ENCODE results near the gene PMM2. TPM values are rescaled to one million over a fixed set of nuclear protein-coding genes. Genes with fewer than 3 reads are reported as not detected.

PMM2 gene
- total RNA-seq, 1 donor from 2014 or later = 51.8 TPM

DNA sequence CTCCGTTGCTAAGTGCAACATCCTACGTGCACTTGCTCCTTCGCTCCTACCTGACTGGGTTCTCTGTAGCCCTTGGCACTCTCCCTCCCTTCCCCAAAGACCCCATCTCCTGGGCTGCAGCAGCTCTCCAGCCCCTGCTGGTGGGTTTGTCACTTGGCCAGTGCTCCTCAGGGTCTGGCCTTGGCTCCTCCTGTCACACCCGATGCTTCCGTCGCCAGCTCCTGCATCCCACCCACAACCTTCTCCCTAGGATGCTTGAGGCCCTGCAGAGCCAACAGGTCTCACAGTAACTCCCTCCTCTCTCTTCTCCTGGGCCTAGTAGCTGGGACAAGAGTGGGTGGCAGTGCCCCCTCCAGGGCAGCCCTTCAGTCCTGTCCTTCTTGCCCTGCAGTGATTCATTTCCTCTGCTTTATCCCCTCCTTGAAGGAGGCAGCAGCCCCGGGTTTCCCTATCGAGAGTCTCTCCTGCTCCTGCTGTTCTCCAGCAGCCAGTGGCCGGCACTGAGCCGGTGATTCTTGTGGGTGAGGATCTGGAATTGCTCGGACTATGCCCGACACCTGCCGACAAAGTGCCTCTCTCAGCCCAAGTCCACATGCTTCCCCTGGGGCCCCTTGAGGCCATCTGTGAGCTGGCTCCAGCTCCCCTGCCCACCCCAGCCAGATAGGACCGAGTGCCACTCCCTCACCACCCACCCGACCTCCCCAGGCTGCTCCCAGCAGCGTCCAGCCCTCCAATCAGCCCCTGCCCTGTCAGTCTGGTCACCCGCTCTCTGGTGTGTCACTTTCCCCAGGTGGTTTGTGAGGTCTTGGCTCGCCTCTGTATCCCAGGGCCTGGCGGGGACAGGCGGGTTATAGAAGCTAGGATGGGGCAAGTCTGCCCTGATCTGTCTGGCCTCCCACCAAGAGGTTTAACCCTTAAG is 88.3 kb downstream of the PMM2 start:
- DNase-seq (ENCODE audit: low spot score) = no peak

- no peak for DNase-seq (ENCODE audit: low spot score)
Observed at GRCh38 chr16:8886593-8887430, 89.2 kb downstream of the PMM2 start.

GRCh38 chr16:8887431-8887765 is 89.8 kb downstream of the PMM2 start:
- DNase-seq (ENCODE audit: low spot score) = no peak

DNA sequence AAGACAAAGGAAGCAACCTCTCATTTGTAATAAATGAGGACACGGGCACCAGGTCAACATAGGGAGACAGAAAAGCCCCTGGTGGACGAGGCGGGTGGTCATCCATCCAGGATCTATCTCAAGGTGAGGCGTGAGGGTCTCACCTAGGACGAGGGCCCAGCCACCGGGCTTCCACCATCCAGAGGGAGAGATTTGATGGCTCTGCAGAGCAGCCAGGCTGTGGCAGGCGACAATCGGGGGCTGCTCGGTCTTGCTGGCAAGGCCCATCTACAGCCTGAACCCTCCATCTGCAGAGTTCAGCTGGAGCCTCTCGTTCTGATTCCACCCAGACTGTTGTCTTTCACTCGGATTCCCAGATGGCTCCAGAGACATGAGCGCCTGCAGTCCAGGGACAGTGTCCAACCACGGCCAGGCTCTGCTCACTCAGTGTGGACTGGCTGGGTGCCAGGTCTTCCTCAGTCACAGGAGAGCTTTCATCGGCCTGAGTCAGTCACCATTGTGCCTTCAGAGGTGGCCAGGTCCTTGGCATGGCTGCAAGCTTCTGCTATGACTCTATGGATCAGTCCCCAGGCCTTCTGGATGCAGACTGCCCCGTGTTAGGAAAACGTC is 90.4 kb downstream of the PMM2 start:
- DNase-seq (ENCODE audit: low spot score) = no peak

DNA sequence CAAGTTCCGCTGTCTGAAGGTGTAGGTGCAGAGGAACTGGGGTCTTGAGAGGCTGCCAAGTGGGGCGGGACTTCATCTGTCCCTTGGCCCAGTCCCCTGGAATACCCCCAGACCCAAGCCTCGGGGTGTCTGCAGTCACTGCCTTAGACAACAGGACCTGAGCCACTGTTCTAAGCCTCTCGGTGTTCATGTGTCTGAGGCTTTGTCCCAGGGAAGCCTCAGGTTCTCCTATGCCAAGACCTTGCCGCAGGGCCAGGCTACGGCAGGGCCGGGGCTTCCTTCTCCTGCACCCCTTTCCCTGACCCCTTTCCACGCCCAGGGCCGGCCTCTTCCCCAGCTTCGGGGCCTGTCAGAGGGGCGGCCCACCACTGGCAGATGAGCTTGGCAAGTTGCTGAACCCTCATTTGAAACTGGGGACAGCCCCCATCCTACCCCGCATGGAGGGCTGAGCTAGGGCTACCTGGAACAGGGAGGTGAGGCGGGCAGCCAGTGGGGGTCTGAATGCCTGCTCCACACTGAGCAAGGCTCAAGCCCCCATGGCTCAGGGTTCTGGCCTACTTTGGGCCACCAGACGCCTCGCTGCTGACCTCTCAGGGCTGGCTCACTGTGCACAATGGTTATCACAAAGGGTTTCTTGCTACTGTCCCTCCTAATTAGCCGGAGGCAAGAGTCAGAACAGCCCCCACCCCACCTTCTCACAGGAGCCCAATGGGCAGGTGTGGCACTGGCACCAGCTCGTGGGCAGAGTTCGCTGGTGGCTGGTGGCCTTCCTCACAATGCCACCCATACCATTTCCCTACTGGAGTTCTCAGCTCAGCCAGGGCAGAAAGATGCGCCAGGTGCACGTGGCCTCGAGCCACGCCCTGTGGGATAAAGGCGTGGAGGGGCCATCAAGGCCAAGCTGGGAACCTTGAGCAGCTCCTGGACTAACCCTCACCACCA is 91.6 kb downstream of the PMM2 start:
- DNase-seq (ENCODE audit: low spot score) = no peak

GRCh38 chr16:8889893-8890548 is 92.4 kb downstream of the PMM2 start:
- no peak for DNase-seq (ENCODE audit: low spot score)

- no peak for DNase-seq (ENCODE audit: low spot score)
Observed at GRCh38 chr16:8890549-8890921, 92.9 kb downstream of the PMM2 start.

GRCh38 chr16:8892101-8892575 is 94.5 kb downstream of the PMM2 start:
- no peak for DNase-seq (ENCODE audit: low spot score)

GRCh38 chr16:8893426-8893825 is 95.8 kb downstream of the PMM2 start:
- DNase-seq (ENCODE audit: low spot score) = no peak

- DNase-seq (ENCODE audit: low spot score) = no peak
Observed at GRCh38 chr16:8893976-8894690, 96.5 kb downstream of the PMM2 start.

DNA sequence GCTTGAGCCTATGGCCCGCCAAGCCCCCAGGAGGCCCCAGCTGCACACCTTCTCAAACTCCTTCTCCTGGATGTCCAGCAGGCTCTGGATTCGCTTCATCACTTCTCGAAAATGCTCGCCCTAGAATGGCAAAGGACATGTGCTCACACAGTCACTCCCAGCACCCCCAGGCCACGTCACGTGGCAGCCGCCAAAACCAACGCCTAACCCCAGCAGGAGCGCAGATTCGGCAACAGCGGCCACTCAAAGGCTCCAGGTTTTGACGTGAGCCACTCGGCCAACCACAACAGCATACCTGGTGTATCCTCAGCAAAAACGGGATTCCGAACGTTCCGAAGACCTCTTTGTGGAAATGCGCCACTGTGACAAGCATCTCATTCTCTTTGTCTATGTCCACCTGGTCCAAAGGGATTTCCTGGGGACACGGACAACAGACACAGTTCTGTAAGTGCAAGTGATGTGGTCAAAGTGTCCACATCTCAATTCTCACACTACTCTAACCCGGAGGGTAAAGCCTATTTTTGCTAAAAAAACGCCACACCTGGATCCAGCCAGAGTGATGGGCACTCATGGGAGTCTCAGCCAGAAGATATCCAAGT is 97.2 kb downstream of the PMM2 start:
- no peak for DNase-seq (ENCODE audit: low spot score)

- DNase-seq (ENCODE audit: low spot score) = no peak
Observed at GRCh38 chr16:8898660-8899318, 101.2 kb downstream of the PMM2 start.

Other genes starting within 250 kb of the PMM2 start
- gene TMEM114, start 207.3 kb upstream of the PMM2 start, total RNA-seq = not detected
- 31.5 TPM for gene METTL22, start 176.1 kb upstream of the PMM2 start, total RNA-seq
- 4.4 TPM for gene ABAT, start 123.2 kb upstream of the PMM2 start, total RNA-seq
- gene TMEM186, start 200 bp upstream of the PMM2 start, total RNA-seq = 7.7 TPM
- 90.0 TPM for gene CARHSP1, start 71.2 kb downstream of the PMM2 start, total RNA-seq
- not detected for gene LITAFD, start 84.5 kb downstream of the PMM2 start, total RNA-seq
- 95.5 TPM for gene USP7, start 166.1 kb downstream of the PMM2 start, total RNA-seq

Data from mesenteric fat pad (tissue), 1 donor.